ENCODE measurements around the gene ZYX. TPM values are rescaled to one million over a fixed set of nuclear protein-coding genes. Genes with fewer than 3 reads are reported as not detected.

Gene ZYX
- total RNA-seq, 1 donor from 2014 or later = 276 TPM

GRCh38 chr7:143362131-143363015 is 18.8 kb upstream of the ZYX start, which contains the start of gene FAM131B:
Gene FAM131B, minus strand, starts transcription at chr7:143362713. Its CDS starts 110 bp downstream, at chr7:143362603.
- no peak for DNase-seq (ENCODE audit: low spot score)

- no peak for DNase-seq (ENCODE audit: low spot score)
Observed at GRCh38 chr7:143363016-143363937, 17.9 kb upstream of the ZYX start.

GRCh38 chr7:143367972-143368371 is 13.2 kb upstream of the ZYX start:
- DNase-seq (ENCODE audit: low spot score) = peak; percentile 81

- DNase-seq (ENCODE audit: low spot score) = no peak
Observed at GRCh38 chr7:143368387-143368786, 12.8 kb upstream of the ZYX start.

- no peak for DNase-seq (ENCODE audit: low spot score)
Observed at GRCh38 chr7:143369678-143370651, 11.2 kb upstream of the ZYX start.

GRCh38 chr7:143372070-143372469 is 9.1 kb upstream of the ZYX start:
- DNase-seq (ENCODE audit: low spot score) = peak; percentile 87

- DNase-seq (ENCODE audit: low spot score) = no peak
Observed at GRCh38 chr7:143373255-143373794, 7.8 kb upstream of the ZYX start.

- no peak for DNase-seq (ENCODE audit: low spot score)
Observed at GRCh38 chr7:143374561-143374960, 6.6 kb upstream of the ZYX start.

- no peak for DNase-seq (ENCODE audit: low spot score)
Observed at GRCh38 chr7:143375298-143376034, 5.7 kb upstream of the ZYX start.

- DNase-seq (ENCODE audit: low spot score) = no peak
Observed at GRCh38 chr7:143376396-143376795, 4.7 kb upstream of the ZYX start.

- no peak for DNase-seq (ENCODE audit: low spot score)
Observed at GRCh38 chr7:143379611-143380259, 1.4 kb upstream of the ZYX start.

GRCh38 chr7:143380260-143380645 is 892 bp upstream of the ZYX start:
- peak; percentile 91 for DNase-seq (ENCODE audit: low spot score)

GRCh38 chr7:143381427-143382125 is 431 bp downstream of the ZYX start:
- DNase-seq (ENCODE audit: low spot score) = peak; percentile 72

GRCh38 chr7:143382126-143382790 is 1.1 kb downstream of the ZYX start:
- DNase-seq (ENCODE audit: low spot score) = no peak

- DNase-seq (ENCODE audit: low spot score) = no peak
Observed at GRCh38 chr7:143382791-143383641, 1.9 kb downstream of the ZYX start.

- no peak for DNase-seq (ENCODE audit: low spot score)
Observed at GRCh38 chr7:143383642-143383957, 2.5 kb downstream of the ZYX start.

- no peak for DNase-seq (ENCODE audit: low spot score)
Observed at GRCh38 chr7:143384148-143384547, 3.0 kb downstream of the ZYX start.

All from mucosa of gallbladder (tissue), 1 donor.